Measurements from ENCODE around the gene SPOCK3.

DNA sequence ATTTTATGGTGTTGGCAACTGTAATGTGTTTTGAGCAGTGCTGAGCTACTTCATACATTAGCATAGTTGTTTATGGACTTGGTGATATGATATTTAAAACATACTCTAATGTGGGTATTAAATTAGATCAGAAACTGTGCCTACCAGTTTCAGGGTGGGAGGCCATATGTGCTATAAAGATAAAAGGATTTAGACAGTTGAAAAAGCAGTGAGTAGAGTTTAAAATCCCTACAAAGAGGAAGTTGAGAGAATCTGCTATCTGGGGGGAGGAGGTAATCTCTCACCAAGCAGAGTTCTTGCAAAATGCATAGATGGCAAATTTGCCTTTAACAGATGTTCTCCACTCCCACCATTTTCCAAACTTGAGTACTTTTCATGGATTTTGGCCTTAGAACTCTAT is 154.5 kb downstream of the SPOCK3 start:
- TF ChIP-seq, protein P1, sequence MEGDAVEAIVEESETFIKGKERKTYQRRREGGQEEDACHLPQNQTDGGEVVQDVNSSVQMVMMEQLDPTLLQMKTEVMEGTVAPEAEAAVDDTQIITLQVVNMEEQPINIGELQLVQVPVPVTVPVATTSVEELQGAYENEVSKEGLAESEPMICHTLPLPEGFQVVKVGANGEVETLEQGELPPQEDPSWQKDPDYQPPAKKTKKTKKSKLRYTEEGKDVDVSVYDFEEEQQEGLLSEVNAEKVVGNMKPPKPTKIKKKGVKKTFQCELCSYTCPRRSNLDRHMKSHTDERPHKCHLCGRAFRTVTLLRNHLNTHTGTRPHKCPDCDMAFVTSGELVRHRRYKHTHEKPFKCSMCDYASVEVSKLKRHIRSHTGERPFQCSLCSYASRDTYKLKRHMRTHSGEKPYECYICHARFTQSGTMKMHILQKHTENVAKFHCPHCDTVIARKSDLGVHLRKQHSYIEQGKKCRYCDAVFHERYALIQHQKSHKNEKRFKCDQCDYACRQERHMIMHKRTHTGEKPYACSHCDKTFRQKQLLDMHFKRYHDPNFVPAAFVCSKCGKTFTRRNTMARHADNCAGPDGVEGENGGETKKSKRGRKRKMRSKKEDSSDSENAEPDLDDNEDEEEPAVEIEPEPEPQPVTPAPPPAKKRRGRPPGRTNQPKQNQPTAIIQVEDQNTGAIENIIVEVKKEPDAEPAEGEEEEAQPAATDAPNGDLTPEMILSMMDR (IDR thresholded peaks at IDR 0.05; ENCODE audit: low read length), result no peak
- no peak for TF ChIP-seq EZH2 (IDR thresholded peaks at IDR 0.05; ENCODE audit: borderline replicate concordance, low read length)

All from OCI-LY1 (cell line).